T-helper 2 cell treated with Interferon-gamma antibody and Interleukin-4, amounts not matched to agents 5 μg/mL and 100 μg/mL, for 36 hours (primary cell): ENCODE data around the gene MTMR3.
A peak's percentile ranks its signal among the peaks of the same experiment; 100 is the strongest.
"Not testable (repeated sequence)": the region's sequence is repeated elsewhere in the genome, so short reads cannot be mapped to it uniquely, and the experiment has no call there.

Experiments
- DNase-seq: peaks from one replicate; pipeline ENCODE4 v3.0.0; 2021; ENCODE audit warnings: low spot score
- H3K27ac Mint-ChIP-seq: one replicate; pipeline ENCODE4 v1.8.0; 2021; ENCODE audit warnings: mild to moderate bottlenecking, mixed read lengths
- H3K27me3 Mint-ChIP-seq: one replicate; pipeline ENCODE4 v1.8.0; 2021; ENCODE audit warnings: low read depth, mixed read lengths
- H3K36me3 Mint-ChIP-seq: one replicate; pipeline ENCODE4 v1.8.0; 2021; ENCODE audit warnings: low read depth, mixed read lengths
- H3K4me1 Mint-ChIP-seq: one replicate; pipeline ENCODE4 v1.8.0; 2021; ENCODE audit warnings: low read depth, mixed read lengths
- H3K4me3 Mint-ChIP-seq: one replicate; pipeline ENCODE4 v1.8.0; 2022; ENCODE audit warnings: mild to moderate bottlenecking, moderate library complexity, mixed read lengths
- H3K9me3 Mint-ChIP-seq: one replicate; pipeline ENCODE4 v1.8.0; 2021; ENCODE audit warnings: mixed read lengths

MTMR3 gene

GRCh38 chr22:29883045-29883774 is at the start of gene MTMR3:
Gene MTMR3, plus strand, starts transcription at chr22:29883174. Its CDS starts 87,886 bp downstream, at chr22:29971060.
- Mint-ChIP-seq H3K4me3 (peak within 1 kb of the TSS; percentile 90), H3K9me3 (no peaks in the 10 kb centered on the region), H3K4me1 (peaks cover 11% of the 10 kb centered on the region), H3K36me3 (peaks cover 5% of the 10 kb centered on the region), H3K27me3 (peaks cover 3% of the 10 kb centered on the region), H3K27ac (peak within 1 kb of the TSS; percentile 88)
- peak; percentile 95 for DNase-seq

- no peaks in the 10 kb centered on the region for H3K9me3 Mint-ChIP-seq
- peaks cover 41% of the 10 kb centered on the region for H3K36me3 Mint-ChIP-seq
- DNase-seq = no peak
- no peak overlapping the region for H3K4me3 Mint-ChIP-seq
- H3K27ac Mint-ChIP-seq = no peak overlapping the region
- H3K4me1 Mint-ChIP-seq = peaks cover 24% of the 10 kb centered on the region
- H3K27me3 Mint-ChIP-seq = no peaks in the 10 kb centered on the region
These were observed 49.5 kb upstream of the MTMR3 start for GRCh38 chr22:29833392-29833965.

GRCh38 chr22:29834046-29834445 is 48.9 kb upstream of the MTMR3 start:
- no peaks in the 10 kb centered on the region for H3K27me3 Mint-ChIP-seq
- no peak for DNase-seq
- H3K27ac Mint-ChIP-seq = no peak overlapping the region
- no peaks in the 10 kb centered on the region for H3K9me3 Mint-ChIP-seq
- peaks cover 30% of the 10 kb centered on the region for H3K4me1 Mint-ChIP-seq
- peaks cover 39% of the 10 kb centered on the region for H3K36me3 Mint-ChIP-seq
- no peak overlapping the region for H3K4me3 Mint-ChIP-seq

- H3K27me3 Mint-ChIP-seq, H3K9me3 Mint-ChIP-seq, DNase-seq, H3K27ac Mint-ChIP-seq: not testable (repeated sequence)
- peaks cover 24% of the 10 kb centered on the region for H3K36me3 Mint-ChIP-seq
- peak overlapping the region; percentile 98 for H3K4me3 Mint-ChIP-seq
- H3K4me1 Mint-ChIP-seq = peaks cover 23% of the 10 kb centered on the region
These were observed 46.1 kb upstream of the MTMR3 start for GRCh38 chr22:29836791-29837370.

- H3K9me3 Mint-ChIP-seq = no peaks in the 10 kb centered on the region
- peak; percentile 99 for DNase-seq
- peaks cover 23% of the 10 kb centered on the region for H3K4me1 Mint-ChIP-seq
- H3K27me3 Mint-ChIP-seq = no peaks in the 10 kb centered on the region
- peak within 1 kb of the TSS; percentile 80 for H3K27ac Mint-ChIP-seq
- H3K4me3 Mint-ChIP-seq = peak within 1 kb of the TSS; percentile 98
- H3K36me3 Mint-ChIP-seq = peaks cover 16% of the 10 kb centered on the region
These were observed 45.0 kb upstream of the MTMR3 start, which contains the start of gene ASCC2 for GRCh38 chr22:29837741-29838598. Gene ASCC2, minus strand, starts transcription at chr22:29838274. Its CDS starts 5,949 bp downstream, at chr22:29832325.

- Mint-ChIP-seq H3K4me3 (peak overlapping the region; percentile 98), H3K4me1 (peaks cover 23% of the 10 kb centered on the region), H3K36me3 (peaks cover 11% of the 10 kb centered on the region), H3K27me3 (peaks cover 1% of the 10 kb centered on the region), H3K27ac (peak overlapping the region; percentile 80), H3K9me3 (no peaks in the 10 kb centered on the region)
- DNase-seq = no peak
These were observed 44.4 kb upstream of the MTMR3 start for GRCh38 chr22:29838599-29838956.

- H3K4me3 Mint-ChIP-seq = peak overlapping the region; percentile 98
- no peaks in the 10 kb centered on the region for H3K9me3 Mint-ChIP-seq
- no peak for DNase-seq
- H3K27me3 Mint-ChIP-seq = peaks cover 3% of the 10 kb centered on the region
- no peak overlapping the region for H3K27ac Mint-ChIP-seq
- H3K36me3 Mint-ChIP-seq = peaks cover 9% of the 10 kb centered on the region
- peaks cover 23% of the 10 kb centered on the region for H3K4me1 Mint-ChIP-seq
These were observed 43.9 kb upstream of the MTMR3 start for GRCh38 chr22:29839039-29839438.

GRCh38 chr22:29840498-29840897 is 42.5 kb upstream of the MTMR3 start:
- Mint-ChIP-seq H3K4me1 (peaks cover 23% of the 10 kb centered on the region), H3K27ac (no peak overlapping the region), H3K9me3 (peaks cover under 1% of the 10 kb centered on the region), H3K4me3 (no peak overlapping the region), H3K27me3 (peaks cover 3% of the 10 kb centered on the region), H3K36me3 (peaks cover 8% of the 10 kb centered on the region)
- DNase-seq = no peak

- Mint-ChIP-seq H3K27ac (no peak overlapping the region), H3K9me3 (peaks cover 11% of the 10 kb centered on the region), H3K36me3 (peaks cover 3% of the 10 kb centered on the region), H3K27me3 (peaks cover 3% of the 10 kb centered on the region), H3K4me1 (peaks cover 15% of the 10 kb centered on the region), H3K4me3 (no peak overlapping the region)
- no peak for DNase-seq
These were observed 40.8 kb upstream of the MTMR3 start for GRCh38 chr22:29842172-29842571.

GRCh38 chr22:29842740-29843139 is 40.2 kb upstream of the MTMR3 start:
- Mint-ChIP-seq H3K9me3 (peaks cover 11% of the 10 kb centered on the region), H3K27ac (no peak overlapping the region), H3K4me3 (no peak overlapping the region), H3K27me3 (peaks cover 3% of the 10 kb centered on the region), H3K4me1 (peaks cover 10% of the 10 kb centered on the region), H3K36me3 (peaks cover under 1% of the 10 kb centered on the region)
- DNase-seq = no peak

GRCh38 chr22:29846290-29846689 is 36.7 kb upstream of the MTMR3 start:
- H3K9me3 Mint-ChIP-seq = peaks cover 11% of the 10 kb centered on the region
- H3K4me1 Mint-ChIP-seq = no peaks in the 10 kb centered on the region
- no peak overlapping the region for H3K4me3 Mint-ChIP-seq
- DNase-seq = no peak
- no peak overlapping the region for H3K27ac Mint-ChIP-seq
- H3K27me3 Mint-ChIP-seq = peaks cover 6% of the 10 kb centered on the region
- no peaks in the 10 kb centered on the region for H3K36me3 Mint-ChIP-seq

GRCh38 chr22:29848111-29848510 is 34.9 kb upstream of the MTMR3 start:
- Mint-ChIP-seq H3K27me3 (peaks cover 6% of the 10 kb centered on the region), H3K36me3 (no peaks in the 10 kb centered on the region), H3K9me3 (peaks cover 11% of the 10 kb centered on the region), H3K4me3 (no peak overlapping the region), H3K4me1 (no peaks in the 10 kb centered on the region), H3K27ac (no peak overlapping the region)
- no peak for DNase-seq

GRCh38 chr22:29854432-29854831 is 28.5 kb upstream of the MTMR3 start:
- Mint-ChIP-seq H3K4me3 (no peak overlapping the region), H3K27ac (no peak overlapping the region), H3K36me3 (no peaks in the 10 kb centered on the region), H3K27me3 (no peaks in the 10 kb centered on the region), H3K9me3 (no peaks in the 10 kb centered on the region), H3K4me1 (no peaks in the 10 kb centered on the region)
- no peak for DNase-seq
